ENCODE data around the gene PTPRE. TPM values are rescaled to one million over a fixed set of nuclear protein-coding genes. Genes with fewer than 3 reads are reported as not detected.

The PTPRE gene
- total RNA-seq, 1 experiment from 2014 or later = 12.3 TPM

GRCh38 chr10:127935071-127935561, 28.2 kb downstream of the PTPRE start:
- no TSS peak for BruUV-seq (replicated peaks)
- intact Hi-C loops (cut with micrococcal nuclease) = no loop called here
- no peak overlapping the region for H2AFZ ChIP-seq (ENCODE audit: low read depth, low read length, poor library complexity, severe bottlenecking)
- no peak overlapping the region for H3K9ac ChIP-seq (ENCODE audit: low read length)
- DNase-seq (ENCODE audit: low read depth, low spot score) = no peak
- no peaks in the 10 kb centered on the region for H3K9me3 ChIP-seq (ENCODE audit: control insufficient read depth in 1 of 2, insufficient read depth in 1 of 2, low read depth in 1 of 2, low read length in 2 of 2)
- no peaks in the 10 kb centered on the region for H3K9me2 ChIP-seq (ENCODE audit: insufficient read depth)
- RAD21 ChIA-PET (ENCODE audit: low non-redundant PET in 1 of 2, low total read pairs in 2 of 2, uncharacterized antibody in 2 of 2, unreplicated experiment in 2 of 2) = no interaction called here
- POLR2A ChIA-PET = no interaction called here
- no peaks in the 10 kb centered on the region for H4K20me1 ChIP-seq (ENCODE audit: insufficient read depth)
- no peaks in the 10 kb centered on the region for H3K79me2 ChIP-seq (ENCODE audit: insufficient read depth, low read length)
- no peak for TF ChIP-seq POLR2A (IDR thresholded peaks at IDR 0.05; ENCODE audit: borderline replicate concordance, extremely low read depth, insufficient read depth, insufficient read length)
- no peak for TF ChIP-seq ATF3 (IDR thresholded peaks at IDR 0.05)
- TF ChIP-seq SIN3A (IDR thresholded peaks at IDR 0.05; ENCODE audit: low read depth) = no peak
- TF ChIP-seq CTCF (IDR thresholded peaks at IDR 0.05 in 2 of 3, conservative IDR thresholded peaks at IDR 0.05 in 1 of 3; ENCODE audit: borderline replicate concordance in 1 of 3, insufficient read depth in 1 of 3, low read depth in 2 of 3, low read length in 2 of 3) = no peak
- no peak for TF ChIP-seq MAX (IDR thresholded peaks at IDR 0.05)
- TF ChIP-seq ELF1 (IDR thresholded peaks at IDR 0.05; ENCODE audit: borderline replicate concordance, low read depth) = no peak
- TF ChIP-seq JUND (IDR thresholded peaks at IDR 0.05) = no peak
- CTCF ChIA-PET = no interaction called here
- H3K27me3 ChIP-seq (ENCODE audit: insufficient read depth, low read length) = no peaks in the 10 kb centered on the region
- H3K4me2 ChIP-seq (ENCODE audit: low read length) = no peak overlapping the region
- H3K27ac ChIP-seq (ENCODE audit: low read depth, low read length) = no peak overlapping the region
- ATAC-seq = no peak
- H3K4me1 ChIP-seq (ENCODE audit: control insufficient read depth in 1 of 2, insufficient read depth in 2 of 2, low read length in 2 of 2) = peaks cover 4 to 8% of the 10 kb centered on the region in 2 experiments; a peak in 3 of 4 replicates
- H3K4me3 ChIP-seq (replicated peaks in 1 of 2; ENCODE audit: low read depth in 1 of 2, low read length in 2 of 2) = no peak overlapping the region
- H3K36me3 ChIP-seq (ENCODE audit: control insufficient read depth in 1 of 2, insufficient read depth in 2 of 2, low read length in 2 of 2) = no peaks in the 10 kb centered on the region

- H3K27ac ChIP-seq (ENCODE audit: low read depth, low read length) = no peak overlapping the region
- H3K9me2 ChIP-seq (ENCODE audit: insufficient read depth) = no peaks in the 10 kb centered on the region
- ChIA-PET RAD21 (ENCODE audit: low non-redundant PET in 1 of 2, low total read pairs in 2 of 2, uncharacterized antibody in 2 of 2, unreplicated experiment in 2 of 2) (no interaction called here), CTCF (no interaction called here), POLR2A (no interaction called here)
- intact Hi-C loops (cut with micrococcal nuclease) = no loop called here
- TF ChIP-seq JUND (IDR thresholded peaks at IDR 0.05) (no peak), CTCF (IDR thresholded peaks at IDR 0.05 in 2 of 3, conservative IDR thresholded peaks at IDR 0.05 in 1 of 3; ENCODE audit: borderline replicate concordance in 1 of 3, insufficient read depth in 1 of 3, low read depth in 2 of 3, low read length in 2 of 3) (no peak), ATF3 (IDR thresholded peaks at IDR 0.05) (no peak), CEBPB (IDR thresholded peaks at IDR 0.05; ENCODE audit: low read depth) (no peak), RAD21 (IDR thresholded peaks at IDR 0.05; ENCODE audit: low read depth) (no peak)
- BruUV-seq (replicated peaks) = no TSS peak
- ATAC-seq (no peak), DNase-seq (ENCODE audit: low read depth, low spot score) (no peak)
- H3K9ac ChIP-seq (ENCODE audit: low read length) = no peak overlapping the region
- no peak overlapping the region for H3K4me3 ChIP-seq (replicated peaks in 1 of 2; ENCODE audit: low read depth in 1 of 2, low read length in 2 of 2)
- peaks cover 4 to 8% of the 10 kb centered on the region in 2 experiments; a peak in 3 of 4 replicates for H3K4me1 ChIP-seq (ENCODE audit: control insufficient read depth in 1 of 2, insufficient read depth in 2 of 2, low read length in 2 of 2)
- H3K79me2 ChIP-seq (ENCODE audit: insufficient read depth, low read length) = no peaks in the 10 kb centered on the region
- H3K9me3 ChIP-seq (ENCODE audit: control insufficient read depth in 1 of 2, insufficient read depth in 1 of 2, low read depth in 1 of 2, low read length in 2 of 2) = no peaks in the 10 kb centered on the region
- no peaks in the 10 kb centered on the region for H3K27me3 ChIP-seq (ENCODE audit: insufficient read depth, low read length)
- no peaks in the 10 kb centered on the region for H3K36me3 ChIP-seq (ENCODE audit: control insufficient read depth in 1 of 2, insufficient read depth in 2 of 2, low read length in 2 of 2)
- H4K20me1 ChIP-seq (ENCODE audit: insufficient read depth) = no peaks in the 10 kb centered on the region
- H3K4me2 ChIP-seq (ENCODE audit: low read length) = no peak overlapping the region
- no peak overlapping the region for H2AFZ ChIP-seq (ENCODE audit: low read depth, low read length, poor library complexity, severe bottlenecking)
These were observed 30.2 kb downstream of the PTPRE start for GRCh38 chr10:127937069-127937468.

Measured in HCT116 (cell line).